Caco-2 (cell line): Measurements from ENCODE around the gene FGF22. TPM values are rescaled to one million over a fixed set of nuclear protein-coding genes. Genes with fewer than 3 reads are reported as not detected.

Experiments used
- BruUV-seq: library from RNA; stranded (reverse); fragments of 400-500 nt; replicated peaks from 2 replicates; lab custom pipeline; 2021; lab: Mats Ljungman, UMichigan
- CTCF ChIA-PET: fragments of 300-600 bp; sonication (Branson Sonifier 250); formaldehyde crosslinking; loops from one replicate; lab custom pipeline; 2022; ENCODE audit warnings: antibody characterized with exemption; lab: Charles Lee
- POLR2A ChIA-PET: fragments of 300-600 bp; sonication (Branson Sonifier 250); formaldehyde crosslinking; loops from one replicate; lab custom pipeline; 2022; ENCODE audit warnings: antibody characterized with exemption; lab: Charles Lee
- DNase-seq, 2 experiments: peaks; one replicate each; pipeline versions ENCODE4 v3.0.0 to v3.0.0-alpha.2; 2020 to 2022
- H3K27me3 ChIP-seq: replicated peaks from 2 replicates; pipeline ENCODE4 v1.6.0; 2011; ENCODE audit warnings: low read length; ENCODE audit not compliant: control insufficient read depth, insufficient read depth
- H3K36me3 ChIP-seq: 2 replicates; pipeline ENCODE4 v1.5.1; 2011; ENCODE audit warnings: low read length; ENCODE audit not compliant: control insufficient read depth, insufficient read depth
- H3K4me1 ChIP-seq: fragments of 250-450 bp; sonication (Bioruptor Pico); 2 replicates; pipeline ENCODE4 v1.5.1; 2020; ENCODE audit warnings: mild to moderate bottlenecking
- H3K4me3 ChIP-seq: 2 replicates; pipeline ENCODE4 v1.5.1; 2011; ENCODE audit warnings: low read depth, mild to moderate bottlenecking, control low read depth, low read length
- H3K9me3 ChIP-seq: fragments of 250-450 bp; sonication (Bioruptor Pico); 2 replicates; pipeline ENCODE4 v1.5.1; 2020; ENCODE audit warnings: mild to moderate bottlenecking, moderate library complexity
- H3K27ac Mint-ChIP-seq: one replicate; pipeline ENCODE4 v1.8.0; 2022; ENCODE audit warnings: mixed read lengths; ENCODE audit not compliant: unreplicated experiment
- H3K27me3 Mint-ChIP-seq: one replicate; pipeline ENCODE4 v1.8.0; 2022; ENCODE audit warnings: mixed read lengths; ENCODE audit not compliant: insufficient read depth, unreplicated experiment
- H3K36me3 Mint-ChIP-seq: one replicate; pipeline ENCODE4 v1.8.0; 2022; ENCODE audit warnings: mild to moderate bottlenecking, mixed read lengths; ENCODE audit not compliant: insufficient read depth, unreplicated experiment
- H3K4me1 Mint-ChIP-seq: one replicate; pipeline ENCODE4 v1.8.0; 2022; ENCODE audit warnings: low read depth, mixed read lengths; ENCODE audit not compliant: unreplicated experiment
- H3K4me3 Mint-ChIP-seq: one replicate; pipeline ENCODE4 v1.8.0; 2022; ENCODE audit warnings: mild to moderate bottlenecking, moderate library complexity, mixed read lengths; ENCODE audit not compliant: unreplicated experiment
- H3K9me3 Mint-ChIP-seq: one replicate; pipeline ENCODE4 v1.8.0; 2022; ENCODE audit warnings: mixed read lengths; ENCODE audit not compliant: unreplicated experiment
- CTCF ChIP-seq, 2 experiments: fragments of 200-600 bp in 1 of 2; IDR thresholded peaks; 1 replicate in 1 of 2; 2 replicates in 1 of 2; pipeline versions ENCODE4 v1.5.1 to v1.8.0; 2011 to 2022; ENCODE audit warnings: antibody characterized with exemption in 1 of 2, control low read depth in 1 of 2, inconsistent platforms in 1 of 2, low read depth in 1 of 2, low read length in 1 of 2, mild to moderate bottlenecking in 1 of 2, moderate library complexity in 1 of 2; ENCODE audit not compliant: insufficient read depth in 1 of 2, severe bottlenecking in 1 of 2, unreplicated experiment in 1 of 2
- intact Hi-C: fragments of 100-400 bp; cut with micrococcal nuclease; formaldehyde crosslinking; loops from one replicate; pipeline ENCODE4 v1.10.0; 2022; ENCODE audit not compliant: unreplicated experiment
- total RNA-seq: library from RNA; stranded (reverse); gene quantifications from 2 replicates; pipeline ENCODE4 v1.2.3, GENCODE V29; 2022

The FGF22 gene
- total RNA-seq, 1 experiment from 2014 or later = 0.68 TPM

DNA sequence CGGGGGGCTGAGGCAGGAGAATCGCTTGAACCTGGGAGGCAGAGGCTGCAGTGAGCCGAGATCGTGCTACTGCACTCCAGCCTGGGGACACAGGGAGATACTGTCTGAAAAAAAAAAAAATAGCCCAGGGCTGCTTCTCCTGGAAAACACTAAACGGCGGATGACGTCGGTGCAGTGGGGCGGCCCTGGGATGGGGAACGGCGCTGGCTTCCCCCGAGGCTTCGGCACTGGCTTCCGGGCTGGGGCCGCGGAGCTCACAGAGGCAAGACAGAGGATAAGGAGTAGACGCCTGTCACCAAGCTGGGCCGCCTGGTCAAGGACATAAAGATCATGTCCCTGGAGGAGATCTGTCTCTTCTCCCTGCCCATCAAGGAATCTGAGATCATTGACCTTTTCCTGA lies 50.5 kb downstream of the FGF22 start:
- no peaks in the 10 kb centered on the region for H3K9me3 Mint-ChIP-seq
- BruUV-seq = no TSS peak
- DNase-seq = no peak
- H3K4me1 ChIP-seq = no peaks in the 10 kb centered on the region
- peaks cover 5% of the 10 kb centered on the region for H3K4me1 Mint-ChIP-seq
- ChIA-PET CTCF (no interaction called here), POLR2A (no interaction called here)
- H3K27ac Mint-ChIP-seq = no peak overlapping the region
- no peaks in the 10 kb centered on the region for H3K36me3 ChIP-seq
- H3K9me3 ChIP-seq = no peaks in the 10 kb centered on the region
- no peak overlapping the region for H3K4me3 ChIP-seq
- no peaks in the 10 kb centered on the region for H3K27me3 Mint-ChIP-seq
- H3K27me3 ChIP-seq = no peaks in the 10 kb centered on the region
- H3K4me3 Mint-ChIP-seq = no peak overlapping the region
- peaks cover 5% of the 10 kb centered on the region for H3K36me3 Mint-ChIP-seq
- TF ChIP-seq CTCF (IDR thresholded peaks at IDR 0.05; ENCODE audit: insufficient read depth in 1 of 2, low read depth in 1 of 2, low read length in 1 of 2, severe bottlenecking in 1 of 2, unreplicated experiment in 1 of 2) = no peak
- intact Hi-C loops = no loop called here

Other genes with a start within 250 kb of the FGF22 start
- 0.16 and 0.43 TPM in 2 replicates for gene C2CD4C, start 230.7 kb upstream of the FGF22 start, total RNA-seq
- gene SHC2, start 178.8 kb upstream of the FGF22 start, total RNA-seq = 1.3 and 2.4 TPM in 2 replicates
- gene MADCAM1, start 143.4 kb upstream of the FGF22 start, total RNA-seq = 0.73 and 1.3 TPM in 2 replicates
- 11.5 and 14.9 TPM in 2 replicates for gene TPGS1, start 132.4 kb upstream of the FGF22 start, total RNA-seq
- 129 and 133 TPM in 2 replicates for gene CDC34, start 108.1 kb upstream of the FGF22 start, total RNA-seq
- 0.35 TPM in 1 of 2 replicates, not detected in the other for gene GZMM, start 95.8 kb upstream of the FGF22 start, total RNA-seq
- gene BSG, start 67.3 kb upstream of the FGF22 start, total RNA-seq = 618 and 656 TPM in 2 replicates
- 2.7 and 3.9 TPM in 2 replicates for gene HCN2, start 50.0 kb upstream of the FGF22 start, total RNA-seq
- gene POLRMT, start 6.3 kb upstream of the FGF22 start, total RNA-seq = 93.3 and 95.8 TPM in 2 replicates
- gene RNF126, start 23.3 kb downstream of the FGF22 start, total RNA-seq = 74.6 and 77.9 TPM in 2 replicates
- gene FSTL3, start 36.5 kb downstream of the FGF22 start, total RNA-seq = 26.3 and 31.2 TPM in 2 replicates
- gene PRSS57, start 55.6 kb downstream of the FGF22 start, total RNA-seq = not detected in 2 replicates
- gene PALM, start 69.1 kb downstream of the FGF22 start, total RNA-seq = 14.7 and 16.1 TPM in 2 replicates
- 27.8 and 36.4 TPM in 2 replicates for gene MISP, start 111.2 kb downstream of the FGF22 start, total RNA-seq
- gene PTBP1, start 157.6 kb downstream of the FGF22 start, total RNA-seq = 510 and 522 TPM in 2 replicates
- 5.1 and 7.1 TPM in 2 replicates for gene PLPPR3, start 182.1 kb downstream of the FGF22 start, total RNA-seq
- not detected in 2 replicates for gene AZU1, start 188.0 kb downstream of the FGF22 start, total RNA-seq
- 0.29 TPM in 1 of 2 replicates, not detected in the other for gene PRTN3, start 201.1 kb downstream of the FGF22 start, total RNA-seq
- not detected in 2 replicates for gene ELANE, start 212.4 kb downstream of the FGF22 start, total RNA-seq
- gene CFD, start 219.8 kb downstream of the FGF22 start, total RNA-seq = 4.4 and 6.1 TPM in 2 replicates